Amniotic epithelial cell (primary cell): Measurements from ENCODE around the gene KANSL1.
A peak's percentile ranks its signal among the peaks of the same experiment; 100 is the strongest.

Source experiments
- DNase-seq: peaks from one replicate; pipeline ENCODE4 v3.0.0-alpha.2; 2010; ENCODE audit warnings: low read depth

The KANSL1 gene

DNA sequence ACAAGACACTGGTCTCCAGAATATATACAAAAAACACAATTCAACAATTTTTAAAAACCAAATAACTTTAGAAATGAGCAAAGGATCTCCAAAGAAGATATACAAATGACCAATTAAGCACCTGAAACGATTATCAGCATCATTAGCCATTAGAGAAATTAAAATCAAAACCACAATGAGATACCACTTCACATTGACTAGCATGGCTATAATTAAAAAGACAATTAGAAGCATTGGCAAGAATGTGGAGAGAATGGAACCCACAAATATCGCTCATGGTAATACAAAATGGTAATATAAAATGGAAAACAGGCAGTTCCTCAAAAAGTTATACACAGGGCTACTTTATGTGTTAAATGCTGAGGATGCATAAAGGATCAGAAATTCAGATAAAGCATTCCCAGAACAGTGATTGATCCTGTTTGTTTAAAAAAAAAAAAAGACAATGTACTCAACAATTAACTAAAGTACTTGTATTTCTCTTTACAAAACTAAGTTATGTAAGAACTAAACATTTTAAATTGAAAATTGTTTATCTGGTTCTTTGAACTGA is 52.5 kb downstream of the KANSL1 start:
- no peak for DNase-seq

DNA sequence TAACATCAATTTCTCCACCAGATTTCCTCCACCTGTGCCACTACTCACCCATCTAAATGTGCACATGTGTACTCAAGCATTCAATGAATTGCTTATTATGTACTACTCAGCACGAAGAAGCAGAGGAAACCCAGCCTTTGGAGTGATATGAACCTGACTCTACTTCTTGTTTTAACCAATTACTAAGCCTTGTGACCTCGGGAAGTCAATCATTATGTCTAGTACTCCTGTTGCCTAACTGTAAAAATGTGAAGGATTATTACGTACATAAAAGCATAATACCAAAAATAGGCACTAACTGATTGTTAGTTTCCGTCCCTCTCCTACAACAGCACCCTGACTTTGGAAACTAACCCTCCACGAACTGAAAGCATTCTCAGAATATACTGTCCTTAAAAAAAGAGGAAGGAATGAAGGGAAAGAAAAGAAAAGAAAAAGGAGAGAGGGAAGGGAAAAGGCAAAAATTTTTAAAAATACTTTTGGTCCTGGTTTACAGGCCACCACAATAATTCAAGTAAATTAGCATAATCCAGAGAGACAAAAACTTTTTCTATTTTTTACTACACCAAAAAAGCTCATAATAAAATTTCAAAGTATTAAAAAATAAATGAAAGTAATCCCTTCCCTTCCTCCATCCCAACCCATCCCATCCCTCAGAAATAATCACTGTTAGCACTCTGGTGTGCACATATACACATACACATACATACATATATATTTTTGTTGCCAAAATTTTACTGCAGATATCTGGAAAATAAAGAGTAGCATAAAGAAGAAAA is 53.6 kb downstream of the KANSL1 start:
- peak; percentile 40 for DNase-seq

DNA sequence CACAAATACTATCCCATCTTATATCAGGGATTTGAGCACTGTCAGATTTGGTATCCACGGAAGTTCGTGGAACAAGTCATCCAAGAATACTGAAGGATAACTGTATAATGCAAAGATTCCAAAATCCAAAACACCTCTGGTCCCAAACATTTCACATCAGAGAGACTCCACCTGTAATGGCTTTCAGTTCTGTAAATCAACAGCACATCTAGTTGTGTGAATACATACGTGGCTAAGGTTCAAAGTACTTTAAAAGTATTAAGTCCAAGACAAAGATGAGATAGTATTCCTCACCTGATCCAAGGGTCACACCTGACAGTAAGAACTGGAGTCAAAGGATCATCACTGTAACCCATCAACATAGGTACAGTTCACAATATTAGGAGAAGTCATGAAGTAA is 54.8 kb downstream of the KANSL1 start:
- no peak for DNase-seq

DNA sequence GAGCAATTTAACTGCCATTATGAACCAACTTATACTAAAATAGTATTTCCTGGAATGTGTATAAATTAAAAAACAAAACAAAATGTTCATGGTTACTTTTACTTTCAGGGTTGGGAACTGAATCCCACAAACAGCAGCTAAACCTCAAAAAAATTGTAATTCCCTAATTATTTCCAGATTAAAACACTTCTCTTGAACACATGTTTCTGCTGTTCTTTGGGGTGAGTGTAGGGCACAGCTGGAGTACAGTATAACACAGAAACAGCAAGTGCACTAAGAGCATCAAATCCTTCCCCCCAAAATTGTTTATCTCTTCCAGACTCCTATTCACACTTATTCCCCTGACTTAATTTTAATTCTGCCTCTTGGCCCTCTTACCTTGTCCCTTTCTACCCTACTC is 56.4 kb downstream of the KANSL1 start:
- DNase-seq: no peak

DNA sequence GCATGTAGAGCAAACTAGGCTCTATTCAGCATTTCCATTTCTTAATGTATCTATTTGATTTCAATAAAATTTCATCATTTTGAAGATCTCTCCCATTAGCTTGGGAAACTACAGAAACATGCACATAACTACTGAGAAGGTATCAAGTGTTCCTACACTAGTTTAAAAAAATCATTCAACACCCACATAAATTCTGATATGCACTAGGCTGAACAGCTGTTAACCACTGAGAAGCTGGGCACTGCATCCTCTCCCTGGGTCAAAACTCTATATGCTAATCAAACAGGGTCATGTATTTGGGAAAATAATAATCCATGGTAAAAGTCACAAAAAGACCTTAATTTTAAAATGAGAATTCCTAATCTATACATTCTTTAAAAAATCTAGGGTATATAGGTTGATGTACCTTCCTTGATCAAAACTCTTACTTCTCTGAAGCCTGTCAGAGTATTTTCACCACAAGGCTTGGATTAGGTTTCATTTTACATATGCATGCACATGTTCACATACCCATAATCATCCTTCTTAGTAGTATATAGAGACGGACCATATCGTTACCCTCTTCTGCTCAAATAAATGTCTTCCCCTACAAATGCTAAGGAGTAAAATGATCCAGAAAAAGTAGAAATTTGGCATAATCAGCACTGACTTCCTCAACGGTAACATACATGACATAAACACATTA is 57.2 kb downstream of the KANSL1 start:
- DNase-seq: no peak

DNA sequence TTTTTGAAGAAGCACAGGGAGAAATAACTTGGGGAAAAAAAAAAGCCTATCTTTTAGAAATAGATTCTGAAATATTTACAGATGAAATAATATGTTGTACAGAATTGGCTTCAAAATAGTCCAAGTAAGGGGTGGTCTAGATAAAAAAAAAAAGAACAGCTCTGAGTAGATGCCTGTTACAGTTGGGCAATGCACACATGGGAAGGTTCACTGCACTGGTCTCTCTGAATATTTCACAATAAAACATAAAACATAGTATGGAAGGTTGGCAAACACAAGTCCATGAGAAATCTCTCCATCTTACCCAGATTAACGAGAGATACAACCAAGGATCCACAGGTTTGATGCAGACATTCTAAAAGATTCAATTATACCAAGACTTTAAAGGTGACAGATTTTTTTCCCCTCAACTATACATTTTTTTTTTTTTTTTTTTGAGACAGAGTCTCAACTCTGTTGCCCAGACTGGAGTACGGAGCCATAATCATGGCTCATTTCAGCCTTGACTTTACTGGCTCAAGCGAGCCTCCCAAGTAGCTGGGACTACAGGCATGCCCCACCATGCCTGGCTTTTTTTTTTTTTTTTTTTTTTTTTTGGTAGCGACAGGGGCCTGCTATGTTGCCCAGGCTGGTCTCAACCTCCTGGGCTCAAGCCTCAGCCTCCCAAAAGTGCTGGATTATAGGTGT is 58.0 kb downstream of the KANSL1 start:
- DNase-seq: peak; percentile 80

DNA sequence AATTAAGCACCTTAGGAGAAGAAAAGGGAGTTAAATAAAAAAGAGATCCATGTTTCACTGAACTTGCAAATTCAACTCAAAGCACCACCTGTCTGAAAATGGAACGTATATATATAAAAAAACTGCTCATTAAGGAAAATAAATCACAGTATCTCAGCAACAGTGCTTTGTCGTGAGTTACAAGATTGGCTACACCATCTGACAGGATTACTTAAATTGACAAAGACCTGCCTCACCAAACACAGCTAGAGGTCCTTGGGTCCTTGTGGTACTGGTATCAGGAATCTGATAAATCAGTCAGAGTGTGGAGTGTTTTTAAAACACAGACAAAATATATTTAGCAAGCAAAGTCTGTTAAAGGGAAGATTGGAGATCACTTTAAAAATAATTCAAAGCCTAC is 63.9 kb downstream of the KANSL1 start:
- no peak for DNase-seq

DNA sequence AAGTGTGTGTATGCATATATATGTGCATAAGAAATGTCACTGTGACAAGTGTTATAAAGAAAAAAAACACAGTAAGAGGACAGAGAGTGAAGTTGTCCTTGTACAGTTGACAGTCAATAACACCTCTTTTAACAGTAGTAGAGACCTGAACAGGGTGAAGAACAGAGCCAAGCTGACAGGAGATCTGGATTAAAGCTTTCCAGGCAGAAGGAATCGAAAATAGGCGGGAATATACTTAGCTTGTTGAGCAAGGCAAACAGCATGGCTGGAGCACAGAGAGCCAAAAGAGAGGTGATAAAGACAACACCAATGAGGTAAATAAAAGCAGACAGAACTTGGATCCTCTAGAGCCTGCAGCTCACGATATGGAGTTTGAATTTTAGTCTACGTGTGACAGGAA is 64.8 kb downstream of the KANSL1 start:
- DNase-seq: no peak

DNA sequence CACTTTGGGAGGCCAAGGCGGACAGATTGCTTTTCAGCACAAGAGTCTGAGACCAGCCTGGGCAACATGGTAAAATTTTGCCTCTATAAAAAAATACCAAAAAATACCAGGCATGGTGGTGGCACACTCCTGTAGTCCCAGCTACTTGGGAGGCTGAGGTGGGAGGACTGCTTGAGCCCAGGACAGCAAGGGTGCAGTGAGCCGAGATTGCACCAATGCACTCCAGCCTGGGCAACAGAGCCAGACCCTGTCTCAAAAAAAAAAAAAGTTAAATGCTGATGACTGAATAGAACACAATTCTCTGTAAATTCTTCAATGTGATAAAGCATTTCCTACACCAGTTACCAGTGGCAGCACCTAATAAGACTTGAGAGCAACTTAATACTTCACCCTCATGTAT is 65.7 kb downstream of the KANSL1 start:
- DNase-seq: no peak

DNA sequence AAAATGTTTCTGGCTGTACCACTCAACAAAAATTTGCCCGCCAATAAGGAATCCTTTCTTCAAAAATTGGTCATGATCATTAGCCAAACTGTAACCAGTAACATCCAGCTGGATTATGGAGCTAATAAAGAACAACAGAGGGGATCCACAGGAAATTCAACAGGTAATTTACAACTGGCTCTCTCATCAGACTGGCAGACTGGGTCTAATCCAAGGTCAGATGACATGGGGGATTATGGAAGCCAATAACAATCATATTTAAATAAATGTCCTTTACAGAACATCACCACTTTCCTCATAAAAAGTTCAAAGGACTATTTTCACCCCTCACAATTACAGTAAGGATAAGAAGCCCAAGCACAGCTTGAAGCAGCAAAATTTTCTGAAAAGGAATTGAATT is 66.4 kb downstream of the KANSL1 start:
- no peak for DNase-seq

DNA sequence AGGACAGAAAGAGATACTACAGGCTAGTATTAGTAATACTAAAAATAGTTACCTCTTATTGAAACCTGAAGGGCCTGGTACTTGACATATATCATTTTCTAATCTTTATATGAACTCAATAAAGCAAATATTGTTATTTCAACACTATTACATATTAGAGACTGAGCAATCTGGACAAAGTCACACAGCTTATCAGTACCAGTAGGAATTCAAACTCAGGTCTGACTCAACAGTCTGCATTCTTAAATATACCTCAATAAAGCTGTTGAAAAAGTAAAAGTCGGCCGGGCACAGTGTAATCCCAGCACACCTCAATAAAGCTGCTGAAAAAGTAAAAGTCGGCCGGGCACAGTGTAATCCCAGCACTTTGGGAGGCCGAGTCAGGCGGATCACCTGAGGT is 67.4 kb downstream of the KANSL1 start:
- DNase-seq: peak; percentile 83

DNA sequence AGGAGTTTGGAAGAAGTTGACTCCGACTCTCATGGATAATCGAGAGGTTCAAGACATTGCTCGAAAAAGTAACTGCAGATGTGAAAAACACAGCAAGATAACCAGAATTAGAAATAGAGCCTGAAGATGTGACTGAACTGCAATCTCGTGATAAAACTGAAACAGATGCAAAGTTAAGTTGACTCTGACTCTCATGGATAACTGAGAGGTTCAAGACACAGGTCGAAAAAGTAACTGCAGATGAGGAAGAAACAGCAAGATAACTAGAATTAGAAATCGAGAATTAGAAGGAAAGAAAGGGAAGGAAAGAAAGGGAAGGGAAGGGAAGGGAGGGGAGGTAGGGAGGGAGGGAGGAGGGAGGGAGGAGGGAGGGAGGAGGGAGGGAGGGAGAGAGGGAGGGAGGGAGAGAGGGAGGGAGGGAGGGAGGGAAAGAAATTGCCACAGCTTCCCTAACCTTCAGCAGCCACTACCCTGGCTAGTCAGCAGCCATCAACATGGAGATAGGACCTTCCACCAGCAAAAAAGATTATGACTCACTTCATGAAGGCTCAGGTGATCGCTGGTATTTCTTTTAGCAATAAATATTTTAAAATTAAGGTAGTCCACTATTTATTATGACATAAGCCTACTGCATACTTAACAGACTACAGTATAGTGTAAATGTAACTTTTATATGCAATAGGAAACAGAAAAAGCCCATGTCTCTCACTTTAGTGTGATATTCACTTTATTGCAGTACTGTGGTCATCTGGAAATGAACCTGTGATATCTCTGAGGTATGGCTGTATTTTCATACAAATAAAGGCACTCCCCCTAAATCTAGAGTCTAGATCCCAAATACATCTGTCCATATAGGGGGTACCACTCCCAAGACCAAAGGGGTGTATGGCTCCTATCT is 68.3 kb downstream of the KANSL1 start:
- DNase-seq: no peak

DNA sequence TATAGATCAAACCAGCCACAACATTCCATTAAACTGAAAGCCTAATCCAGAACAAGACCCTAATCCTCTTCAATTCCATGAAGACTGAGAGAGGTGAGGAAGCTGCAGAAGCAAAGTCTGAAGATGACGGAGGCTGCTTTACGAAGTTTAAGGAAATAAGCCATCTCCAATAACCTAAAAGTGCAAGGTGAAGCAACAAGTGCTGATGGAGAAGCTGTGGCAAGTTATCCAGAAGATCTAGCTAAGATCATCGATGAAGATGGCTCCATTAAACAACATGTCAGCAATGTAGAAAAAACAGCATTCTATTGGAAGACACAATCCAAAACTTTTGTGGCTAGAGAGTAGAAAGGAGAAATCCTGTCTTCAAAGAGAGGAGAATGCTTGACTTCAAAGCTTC is 69.6 kb downstream of the KANSL1 start:
- no peak for DNase-seq

DNA sequence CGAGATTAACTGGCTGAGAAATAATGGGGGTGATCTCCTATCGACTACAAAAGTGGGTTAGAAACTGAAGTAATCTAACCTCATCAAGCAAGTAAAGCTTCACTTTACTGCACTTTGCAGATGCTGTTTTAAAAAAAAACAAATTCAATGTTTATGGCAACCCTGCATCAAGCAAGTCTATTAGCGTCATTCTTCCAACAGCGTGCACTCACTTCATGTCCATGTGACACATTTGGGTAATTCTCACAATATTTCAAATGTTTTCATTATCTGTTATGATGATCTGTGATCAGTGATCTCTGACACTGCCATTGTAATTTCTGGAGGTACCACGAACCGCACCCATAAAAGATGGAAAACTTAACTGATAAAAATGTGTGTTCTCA is 70.8 kb downstream of the KANSL1 start:
- no peak for DNase-seq

DNA sequence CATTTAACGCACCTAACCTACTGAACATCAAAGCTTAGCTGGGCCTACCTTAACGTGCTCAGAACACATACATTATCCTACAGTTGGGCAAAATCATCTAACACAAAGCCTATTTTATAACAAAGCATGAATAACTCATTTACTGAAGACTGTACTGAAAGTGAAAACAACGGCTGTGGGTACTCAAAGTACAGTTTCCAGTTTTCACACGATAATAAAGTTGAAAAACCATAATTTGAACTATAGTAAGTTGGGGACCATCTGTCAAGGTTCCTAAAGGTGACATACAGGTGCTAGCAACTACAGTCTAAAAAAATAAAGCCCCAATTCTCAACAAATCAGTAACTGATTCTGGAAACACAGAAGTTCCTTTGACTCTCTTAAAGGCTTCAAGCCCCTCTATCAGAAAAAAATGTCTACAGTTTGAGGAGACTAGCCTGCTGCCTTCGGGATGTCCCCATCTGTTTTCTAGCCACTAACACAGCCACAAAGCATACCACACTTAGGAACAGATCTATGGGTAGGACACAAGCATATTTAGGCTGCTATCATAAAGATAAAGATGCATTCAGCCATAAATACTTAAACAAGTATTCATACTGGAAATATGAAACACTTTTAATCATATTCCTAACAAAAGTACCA is 71.3 kb downstream of the KANSL1 start:
- no peak for DNase-seq

DNA sequence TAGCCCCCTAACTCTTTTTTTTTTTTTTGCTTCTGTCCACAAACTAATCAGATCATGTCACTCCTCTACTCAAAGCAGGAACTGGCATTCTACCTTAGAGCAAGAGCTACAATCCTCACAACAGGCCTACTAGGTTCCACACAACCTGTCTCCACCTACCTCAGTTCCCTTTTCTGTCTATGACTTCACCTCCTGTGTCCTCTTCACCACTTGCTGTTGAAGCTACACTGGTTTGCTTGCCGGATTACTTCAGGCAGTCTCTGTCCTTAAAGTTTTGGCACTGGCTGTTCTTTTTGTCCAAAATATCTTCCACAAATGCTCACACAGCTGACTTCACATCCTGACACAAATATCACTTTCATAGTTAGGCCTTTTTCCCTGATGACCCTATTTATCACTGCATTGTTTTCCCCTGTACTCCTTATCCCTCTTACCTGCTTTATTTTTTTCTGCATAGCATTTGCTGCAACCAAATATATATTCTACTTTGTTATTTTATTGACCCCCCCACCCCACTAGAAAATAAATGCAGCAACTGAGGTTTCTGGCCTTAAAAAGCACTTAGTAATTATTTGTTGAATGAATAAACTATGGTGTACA is 72.0 kb downstream of the KANSL1 start:
- no peak for DNase-seq

DNA sequence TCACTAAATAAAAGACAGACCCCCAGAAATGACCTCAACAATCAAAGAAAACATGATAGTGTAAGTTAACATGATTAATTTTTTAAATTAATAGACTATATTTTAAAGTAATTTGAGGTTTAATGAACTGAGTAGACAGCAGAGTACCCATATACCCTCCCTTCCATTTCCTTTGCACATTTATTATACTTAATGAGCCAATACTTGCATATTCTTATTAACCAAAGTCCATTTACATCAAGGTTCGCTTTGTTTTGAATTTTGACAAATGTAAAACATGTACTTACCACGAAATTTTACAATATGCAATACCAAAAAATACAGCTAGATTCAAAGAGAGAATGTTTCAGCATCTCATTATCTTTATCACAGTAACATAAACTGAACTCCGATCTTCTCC is 72.7 kb downstream of the KANSL1 start:
- no peak for DNase-seq

DNA sequence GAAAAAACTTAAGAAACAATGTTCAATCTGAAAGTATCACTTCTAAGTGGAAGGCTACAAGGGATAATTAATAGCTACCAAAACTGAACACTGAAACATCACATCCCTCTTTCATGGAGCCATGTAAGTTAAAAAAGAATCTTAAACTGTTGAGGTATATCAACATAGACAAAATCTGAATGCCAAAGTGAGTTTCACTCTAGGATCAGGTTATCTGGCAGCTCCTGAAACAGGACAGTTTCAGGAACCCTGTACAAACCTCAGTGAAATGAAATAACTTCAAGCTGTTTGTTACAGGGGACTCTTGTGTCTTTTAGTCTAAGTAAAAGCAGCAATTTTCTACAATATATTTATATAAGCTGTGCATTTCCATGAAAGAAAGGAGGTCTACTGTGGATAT is 73.2 kb downstream of the KANSL1 start:
- no peak for DNase-seq

DNA sequence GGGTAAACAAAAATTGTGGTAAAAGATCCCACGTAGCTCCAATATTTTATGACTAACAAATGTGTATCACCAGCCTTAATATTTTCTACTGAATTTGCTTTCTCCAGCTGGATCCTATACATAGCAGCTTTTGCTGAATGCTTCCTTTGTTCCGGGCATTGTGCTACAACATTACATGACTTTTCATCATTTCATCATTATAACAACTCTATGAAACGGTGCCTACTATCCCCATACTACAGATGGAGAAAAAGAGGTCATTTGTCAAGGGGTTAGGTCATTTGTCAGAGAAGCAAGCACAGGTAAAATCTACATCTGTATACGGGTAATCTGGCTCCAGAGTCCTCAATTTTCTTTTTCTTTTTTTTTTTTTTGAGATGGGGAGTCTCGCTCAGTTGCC is 74.3 kb downstream of the KANSL1 start:
- DNase-seq: no peak

DNA sequence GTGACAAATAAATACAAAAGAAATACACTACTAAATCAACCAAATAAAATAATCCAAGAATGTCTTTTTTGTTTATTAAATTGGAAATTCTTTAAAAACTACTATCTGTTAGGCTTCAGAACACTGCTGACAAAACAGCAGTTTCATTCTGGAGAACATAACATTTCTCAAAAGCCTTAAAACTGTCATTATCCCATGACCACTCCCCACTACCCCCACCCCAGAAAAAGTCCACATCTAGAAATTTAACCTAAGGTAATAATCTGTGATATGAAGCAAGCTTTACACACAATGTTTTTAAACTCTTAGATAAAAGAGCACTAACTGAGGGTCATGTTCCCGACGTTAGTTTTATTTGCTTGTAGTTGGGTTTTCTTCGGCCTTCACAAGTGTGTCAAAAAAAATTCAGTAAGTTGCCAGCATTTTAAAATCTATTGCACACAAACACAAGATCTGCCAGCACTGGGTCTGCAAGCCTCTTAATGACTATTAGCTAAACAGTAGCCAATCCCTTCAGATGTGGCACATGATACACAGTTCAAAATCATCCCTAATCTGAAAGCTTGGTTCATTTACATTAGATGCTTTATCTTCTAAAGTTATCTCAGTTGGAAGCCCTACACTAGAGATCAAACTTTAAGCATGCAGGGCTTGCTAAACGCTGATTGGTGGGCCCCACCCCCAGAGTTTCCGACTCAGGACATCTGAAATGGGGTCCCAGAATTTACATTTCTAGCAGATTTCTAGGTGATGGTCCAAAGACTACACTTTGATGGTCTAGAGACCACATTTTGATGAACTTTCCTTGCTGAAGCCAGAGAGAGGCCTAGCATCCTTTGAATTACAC is 75.2 kb downstream of the KANSL1 start:
- DNase-seq: no peak
